ENCODE measurements around the gene SEC14L6. TPM values are rescaled to one million over a fixed set of nuclear protein-coding genes. Genes with fewer than 3 reads are reported as not detected.
"Not testable (repeated sequence)": the region's sequence is repeated elsewhere in the genome, so short reads cannot be mapped to it uniquely, and the experiment has no call there.

SEC14L6 gene
- total RNA-seq, result not detected

GRCh38 chr22:30546616-30547015, at the start of gene SEC14L6:
TSS of gene SEC14L6 (minus strand) at chr22:30546741. CDS start at chr22:30546682, 59 bp downstream.
- DNase-seq, result no peak

DNA sequence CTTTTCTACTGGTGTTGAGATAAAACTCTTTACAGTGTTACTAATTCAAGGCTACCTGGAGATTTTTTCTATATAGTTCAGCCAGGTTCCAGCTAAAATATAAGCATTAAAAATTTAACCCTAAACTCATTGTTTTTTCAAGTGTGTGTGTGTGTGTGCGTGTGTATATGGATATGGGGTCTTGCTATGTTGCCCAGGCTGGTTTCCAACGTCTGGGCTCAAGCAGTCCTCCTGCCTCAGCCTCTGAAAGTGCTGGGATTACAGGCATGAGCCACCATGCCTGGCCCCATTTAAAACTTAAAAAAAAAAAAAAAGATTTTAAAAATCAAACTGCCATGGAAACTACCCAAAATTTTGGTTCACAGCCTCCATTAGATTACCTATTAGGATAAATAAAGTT, 49.7 kb upstream of the SEC14L6 start:
- DNase-seq, result no peak

DNA sequence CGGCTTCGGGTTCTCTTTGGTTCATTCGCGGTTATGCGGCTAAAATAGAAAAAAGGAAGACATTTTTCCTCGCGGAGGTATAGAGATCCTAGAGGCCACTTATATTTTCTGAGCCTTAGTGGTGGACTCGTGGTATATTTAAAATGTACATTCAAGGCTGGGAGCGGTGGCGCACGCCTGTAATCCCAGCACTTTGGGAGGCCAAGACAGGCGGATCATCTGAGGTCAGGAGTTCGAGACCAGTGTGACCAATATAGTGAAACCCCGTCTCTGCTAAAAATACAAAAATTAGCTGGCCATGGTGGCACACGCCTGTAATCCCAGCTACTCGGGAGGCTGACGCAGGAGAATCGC, 45.8 kb upstream of the SEC14L6 start:
- not testable (repeated sequence) for DNase-seq

DNA sequence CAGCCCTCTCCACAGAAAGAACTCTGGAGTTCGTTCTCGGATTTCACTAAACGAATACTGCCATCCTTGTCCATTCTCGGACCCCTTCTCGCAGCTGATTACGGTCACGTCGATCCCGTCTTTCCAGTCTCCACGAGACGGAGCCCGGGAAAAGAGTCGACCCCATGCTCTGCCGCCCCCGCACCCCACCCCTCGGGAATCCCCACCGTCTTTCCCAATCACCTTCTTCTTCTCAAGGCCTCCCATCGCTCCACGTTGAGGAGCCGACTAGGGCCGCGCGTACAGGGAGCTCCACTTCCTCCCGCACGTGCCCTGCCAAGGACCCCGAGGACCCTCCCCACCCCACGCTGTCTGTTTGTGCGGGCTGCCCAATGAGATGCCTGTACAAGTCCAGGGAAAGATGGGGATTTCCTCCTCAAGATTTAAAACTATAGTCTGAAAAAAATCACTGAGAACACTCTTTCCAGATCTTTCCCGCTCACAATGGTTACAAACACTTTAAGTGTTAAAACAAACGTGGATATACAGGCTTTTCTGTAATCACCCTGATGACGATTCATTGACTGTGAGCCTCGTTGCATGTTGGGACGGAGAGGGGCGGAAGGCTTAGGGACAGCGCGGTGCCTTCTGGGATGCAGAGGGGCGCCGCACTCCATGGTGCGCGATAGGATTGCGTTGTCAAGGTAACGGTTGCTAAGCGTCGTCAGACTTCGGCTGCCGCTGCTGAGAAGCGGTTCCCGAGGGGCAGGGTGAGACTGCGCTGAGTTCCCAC, 45.2 kb upstream of the SEC14L6 start, which contains the start of gene PES1:
Gene PES1 (minus strand): TSS at position 323 of the 772 bp plus-strand sequence. CDS start 77 bp downstream, at position 246.
- DNase-seq, result peak; percentile 94

GRCh38 chr22:30591191-30591587, 44.6 kb upstream of the SEC14L6 start:
- no peak for DNase-seq

- no peak for DNase-seq
Measured at GRCh38 chr22:30586414-30586813, 39.9 kb upstream of the SEC14L6 start.

DNA sequence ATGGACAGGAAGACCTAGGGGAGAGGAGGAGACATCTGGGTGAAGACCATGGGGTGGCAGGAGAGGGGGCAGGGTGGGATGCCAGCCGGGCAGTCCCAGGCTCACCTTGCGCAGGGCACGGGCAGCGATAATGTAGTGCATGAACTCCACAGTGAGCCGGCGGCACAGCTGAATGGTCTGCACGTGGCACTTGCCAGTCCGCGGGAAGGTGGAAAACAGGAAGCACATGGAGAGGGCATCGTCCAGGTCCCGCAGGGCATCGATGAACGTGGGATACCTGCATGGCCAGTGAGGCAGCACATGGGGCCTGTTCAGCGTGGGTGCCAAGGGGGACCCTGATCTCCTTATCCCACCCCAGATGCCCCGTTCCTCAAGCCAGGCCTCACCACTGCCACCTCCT, 37.9 kb upstream of the SEC14L6 start:
- DNase-seq, result no peak

GRCh38 chr22:30582788-30583545, 36.4 kb upstream of the SEC14L6 start:
- DNase-seq, result no peak

DNA sequence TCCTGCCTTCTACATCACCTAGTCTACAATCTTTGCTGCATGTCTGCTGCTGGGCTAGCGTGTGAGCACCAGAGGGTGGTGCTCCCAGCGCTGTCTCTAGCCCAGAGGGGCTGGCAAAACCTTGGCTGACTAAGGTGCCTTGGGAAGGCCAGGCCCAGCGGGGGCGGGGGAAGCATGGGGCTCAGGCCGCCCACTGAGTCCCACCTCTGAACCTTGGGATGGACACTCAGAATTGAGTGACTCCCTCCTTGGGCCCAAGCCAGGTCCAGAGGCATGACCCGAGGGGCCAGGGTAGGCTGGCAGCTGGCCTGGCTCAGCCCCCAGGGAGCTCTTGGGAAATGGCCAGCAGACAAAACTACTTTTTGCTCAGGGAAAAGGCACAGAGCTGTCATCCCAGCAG, 35.5 kb upstream of the SEC14L6 start:
- DNase-seq, result no peak

- no peak for DNase-seq
Measured at GRCh38 chr22:30580896-30581295, 34.4 kb upstream of the SEC14L6 start.

DNA sequence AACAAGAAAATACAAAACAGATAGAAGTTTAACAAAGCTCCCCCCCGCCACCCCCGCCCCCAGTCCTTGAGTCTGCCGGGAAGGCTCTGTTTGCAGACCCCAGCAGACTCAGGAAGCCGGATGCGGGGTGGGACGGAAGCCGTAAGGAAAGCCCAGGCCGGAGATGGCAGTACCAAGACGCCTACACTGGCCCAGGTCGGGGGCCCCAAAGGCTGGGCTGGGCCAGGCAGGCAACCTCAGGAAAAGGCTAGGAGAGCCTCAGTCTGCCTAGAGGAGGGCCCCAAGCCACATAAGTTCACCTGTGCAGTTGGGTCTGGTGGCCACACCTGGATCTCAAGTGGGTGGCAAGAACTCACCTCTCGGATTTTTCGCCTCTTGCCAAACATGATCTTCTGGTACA, 31.9 kb upstream of the SEC14L6 start:
- no peak for DNase-seq

DNA sequence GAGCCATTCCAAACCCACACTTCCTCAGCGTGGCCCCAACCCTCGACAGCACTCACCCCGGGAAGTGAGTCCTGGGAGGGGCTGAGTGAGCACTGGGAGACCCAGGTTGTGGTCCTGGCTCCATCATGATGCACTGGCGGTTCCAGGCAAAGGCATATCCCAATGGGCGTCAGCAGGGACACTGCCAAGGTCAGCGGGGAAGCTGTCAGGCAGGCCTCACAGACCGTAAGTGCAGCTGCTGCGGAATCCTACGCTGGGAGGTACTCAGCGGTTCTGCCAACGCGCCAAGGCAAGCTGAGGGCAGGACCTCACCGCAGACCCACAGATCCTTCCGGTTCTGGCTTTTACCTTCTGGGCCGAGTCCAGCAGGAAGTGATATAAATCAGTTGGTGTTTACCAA, 29.3 kb upstream of the SEC14L6 start:
- DNase-seq, result no peak

GRCh38 chr22:30574997-30575671, 28.6 kb upstream of the SEC14L6 start:
- no peak for DNase-seq

DNA sequence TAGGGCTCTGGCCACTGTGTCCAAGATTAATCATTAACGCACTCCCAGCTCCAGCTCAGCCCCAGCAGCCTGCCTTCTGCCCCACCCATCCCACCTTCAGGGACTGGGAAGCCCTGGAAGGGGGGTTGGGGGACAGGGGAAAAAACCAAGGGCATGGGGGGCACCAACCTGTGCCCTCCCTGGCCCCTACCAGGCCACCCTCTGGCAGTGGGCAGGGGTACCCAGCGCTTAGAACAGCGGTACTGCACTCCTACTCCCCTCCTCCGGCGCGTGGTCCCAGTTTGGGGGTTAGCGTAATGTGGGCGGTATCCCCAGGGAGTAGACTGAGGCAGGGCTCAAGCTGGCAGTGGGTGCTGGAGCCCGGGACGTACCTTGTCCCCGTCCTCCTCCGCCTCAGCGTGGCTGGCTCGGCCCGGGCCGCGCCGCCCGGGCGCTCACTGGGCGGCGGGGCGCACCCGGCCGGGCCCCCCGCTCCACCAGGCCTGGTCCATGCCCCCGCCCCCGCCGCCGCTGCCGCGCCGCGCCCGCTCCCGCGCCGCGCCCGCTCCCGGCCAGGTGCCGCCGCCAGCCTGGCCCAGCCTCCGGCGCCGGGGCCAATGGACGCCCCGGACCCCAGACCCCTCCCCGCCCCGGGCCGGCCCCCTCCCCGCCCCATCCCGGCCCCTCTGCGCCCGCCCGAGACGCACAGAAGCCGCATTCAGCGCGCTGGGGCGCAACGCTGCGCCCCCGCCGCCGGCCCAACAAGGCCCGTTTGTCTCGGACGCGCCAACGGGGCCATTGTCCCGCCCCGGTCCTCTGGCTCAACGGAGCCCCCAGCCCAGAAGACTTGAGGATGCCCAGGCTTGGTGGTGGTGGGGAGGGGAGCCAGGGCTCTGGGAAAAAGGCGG, 27.8 kb upstream of the SEC14L6 start, which contains the start of gene GAL3ST1:
Gene GAL3ST1 (minus strand): TSS at position 571 of the 887 bp plus-strand sequence. CDS start 17,273 bp downstream, outside the sequence.
- no peak for DNase-seq

- DNase-seq, result no peak
Measured at GRCh38 chr22:30573594-30574094, 27.1 kb upstream of the SEC14L6 start.

GRCh38 chr22:30572840-30573593, 26.5 kb upstream of the SEC14L6 start:
- DNase-seq, result no peak

- no peak for DNase-seq
Measured at GRCh38 chr22:30572210-30572609, 25.7 kb upstream of the SEC14L6 start.

- DNase-seq, result no peak
Measured at GRCh38 chr22:30569674-30570202, 23.2 kb upstream of the SEC14L6 start.

DNA sequence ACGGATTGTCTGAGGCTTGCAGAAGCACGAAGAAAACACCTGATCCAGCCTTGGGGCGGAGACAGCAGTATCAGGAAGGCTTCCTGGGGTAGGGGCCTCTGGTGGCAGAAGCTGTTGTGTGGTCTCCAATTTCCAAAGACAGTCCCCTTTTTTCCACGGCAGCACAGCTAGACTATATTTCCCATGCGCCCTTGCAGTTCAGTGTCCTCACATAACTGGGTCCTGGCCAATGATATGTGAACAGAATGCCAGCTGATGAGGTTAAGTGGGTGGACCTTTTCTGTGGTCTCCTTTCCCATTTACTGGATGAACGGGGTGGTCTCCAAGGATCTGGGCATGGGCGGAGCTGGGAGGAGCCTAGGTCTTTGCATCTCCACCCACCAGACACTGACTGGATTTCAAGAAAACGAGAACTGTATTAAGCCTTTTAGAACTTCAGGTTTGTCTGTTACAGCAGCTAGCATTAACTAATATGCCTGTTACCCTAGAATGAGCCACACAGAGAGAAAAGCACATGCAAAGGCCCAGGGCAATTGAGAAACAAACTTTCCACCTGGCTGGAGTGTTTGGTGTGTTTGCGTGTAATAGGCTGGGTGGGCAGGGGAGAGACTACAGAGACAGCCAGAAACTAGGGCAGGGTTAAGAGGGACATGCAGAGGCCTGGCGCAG, 21.7 kb upstream of the SEC14L6 start:
- DNase-seq, result no peak

DNA sequence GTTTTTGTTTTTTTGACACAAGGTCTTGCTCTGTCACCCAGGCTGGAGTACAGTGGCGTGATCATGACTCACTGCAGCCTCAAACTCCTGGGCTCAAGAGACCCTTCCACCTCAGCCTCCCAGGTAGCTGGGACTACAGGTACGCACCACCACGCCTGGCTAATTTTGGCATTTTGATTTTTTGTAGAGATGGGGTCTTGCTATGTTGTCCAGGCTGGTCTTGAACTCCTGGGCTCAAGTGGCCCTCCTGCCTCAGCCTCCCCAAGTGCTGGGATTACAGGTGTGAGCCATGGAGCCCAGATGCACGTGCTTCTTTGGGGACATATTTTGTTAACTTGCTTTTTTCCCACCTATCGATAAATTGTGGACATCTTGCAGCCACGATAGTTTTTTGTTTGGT, 20.7 kb upstream of the SEC14L6 start:
- not testable (repeated sequence) for DNase-seq
